HEK293 (cell line): Measurements from ENCODE around the gene ARMH4.

Experiments
- CTCF ChIA-PET: fragments of 350-600 bp; formaldehyde crosslinking; extraction: SDS; loops from one replicate; lab custom pipeline; 2021; ENCODE audit warnings: antibody characterized with exemption; lab: Yijun Ruan, JAX
- POLR2A ChIA-PET: fragments of 300-600 bp; formaldehyde crosslinking; extraction: SDS; loops from one replicate; lab custom pipeline; 2020; ENCODE audit warnings: antibody characterized with exemption, inconsistent platforms; lab: Yijun Ruan, JAX
- H3K27ac ChIP-seq: fragments of 200-500 bp; sonication (Bioruptor generic); 2 replicates; pipeline ENCODE4 v1.5.1; 2014; ENCODE audit warnings: low read depth, low read length, control low read depth, inconsistent platforms; ENCODE audit errors: extremely low read depth
- H3K36me3 ChIP-seq, 2 experiments: fragments of 200-500 bp in 1 of 2; sonication (Bioruptor generic) in 1 of 2; 1 replicate in 1 of 2; 2 replicates in 1 of 2; pipeline ENCODE4 v1.5.1; 2014 to 2017; ENCODE audit warnings: inconsistent platforms in 2 of 2, low read length in 2 of 2; ENCODE audit not compliant: control insufficient read depth in 2 of 2, insufficient read depth in 1 of 2
- H3K4me1 ChIP-seq: fragments of 200-500 bp; sonication (Bioruptor generic); 2 replicates; pipeline ENCODE4 v1.5.1; 2014; ENCODE audit warnings: mild to moderate bottlenecking, low read length, inconsistent platforms; ENCODE audit not compliant: control insufficient read depth, insufficient read depth
- H3K4me3 ChIP-seq: 2 replicates; pipeline ENCODE4 v1.5.1; 2011; ENCODE audit warnings: low read depth, mild to moderate bottlenecking, control low read depth, low read length, moderate library complexity
- H3K9me3 ChIP-seq: fragments of 200-500 bp; sonication (Bioruptor generic); 2 replicates; pipeline ENCODE4 v1.5.1; 2014; ENCODE audit warnings: low read depth, low read length, inconsistent platforms; ENCODE audit not compliant: control insufficient read depth, insufficient read depth
- CTCF ChIP-seq: fragments of 450-650 bp; formaldehyde crosslinking; IDR thresholded peaks from 2 replicates; pipeline ENCODE4 v1.5.1; 2016; ENCODE audit warnings: missing biosample characterization, missing genetic modification characterization
- GLI4 ChIP-seq: fragments of 450-650 bp; formaldehyde crosslinking; IDR thresholded peaks from 2 replicates; pipeline ENCODE4 v1.5.1; 2016; ENCODE audit warnings: missing biosample characterization, missing genetic modification characterization
- IKZF3 ChIP-seq: fragments of 450-650 bp; IDR thresholded peaks from 2 replicates; pipeline ENCODE4 v1.5.0; 2018; ENCODE audit warnings: missing biosample characterization, mild to moderate bottlenecking, missing genetic modification characterization, moderate library complexity
- PRDM10 ChIP-seq: fragments of 450-650 bp; formaldehyde crosslinking; IDR thresholded peaks from 2 replicates; pipeline ENCODE4 v1.5.1; 2016; ENCODE audit warnings: missing biosample characterization, missing genetic modification characterization
- PRDM2 ChIP-seq: fragments of 450-650 bp; formaldehyde crosslinking; IDR thresholded peaks from 2 replicates; pipeline ENCODE4 v1.5.1; 2016; ENCODE audit warnings: missing biosample characterization, missing genetic modification characterization, borderline replicate concordance
- SCRT1 ChIP-seq: fragments of 450-650 bp; formaldehyde crosslinking; IDR thresholded peaks from 2 replicates; pipeline ENCODE4 v1.5.1; 2016; ENCODE audit warnings: missing biosample characterization, missing genetic modification characterization, borderline replicate concordance
- SP2 ChIP-seq: fragments of 450-650 bp; formaldehyde crosslinking; IDR thresholded peaks from 2 replicates; pipeline ENCODE4 v1.5.1; 2016; ENCODE audit warnings: missing biosample characterization, missing genetic modification characterization
- SP3 ChIP-seq: fragments of 450-650 bp; formaldehyde crosslinking; IDR thresholded peaks from 2 replicates; pipeline ENCODE4 v1.5.1; 2016; ENCODE audit warnings: missing biosample characterization, missing genetic modification characterization
- TRIM28 ChIP-seq: IDR thresholded peaks from 2 replicates; pipeline ENCODE4 v1.6.1; 2011; ENCODE audit warnings: low read length, control low read depth, borderline replicate concordance
- ZBTB49 ChIP-seq: fragments of 450-650 bp; formaldehyde crosslinking; IDR thresholded peaks from 2 replicates; pipeline ENCODE4 v1.5.1; 2016; ENCODE audit warnings: missing biosample characterization, missing genetic modification characterization, low read depth
- ZFP3 ChIP-seq: fragments of 450-650 bp; formaldehyde crosslinking; IDR thresholded peaks from 2 replicates; pipeline ENCODE4 v1.5.1; 2016; ENCODE audit warnings: low read depth, missing biosample characterization, missing genetic modification characterization
- ZNF184 ChIP-seq: fragments of 450-650 bp; IDR thresholded peaks from 2 replicates; pipeline ENCODE4 v1.5.1; 2018; ENCODE audit warnings: missing biosample characterization, mild to moderate bottlenecking, missing genetic modification characterization
- ZNF23 ChIP-seq: fragments of 450-650 bp; formaldehyde crosslinking; IDR thresholded peaks from 2 replicates; pipeline ENCODE4 v1.5.1; 2016; ENCODE audit warnings: missing biosample characterization, missing genetic modification characterization, borderline replicate concordance
- ZNF248 ChIP-seq: fragments of 450-650 bp; formaldehyde crosslinking; IDR thresholded peaks from 2 replicates; pipeline ENCODE4 v1.5.1; 2017; ENCODE audit warnings: missing biosample characterization, missing genetic modification characterization
- ZNF341 ChIP-seq: fragments of 450-650 bp; formaldehyde crosslinking; IDR thresholded peaks from 2 replicates; pipeline ENCODE4; 2016; ENCODE audit warnings: low read depth, missing biosample characterization, missing genetic modification characterization
- ZNF488 ChIP-seq: fragments of 450-650 bp; formaldehyde crosslinking; IDR thresholded peaks from 2 replicates; pipeline ENCODE4 v1.5.1; 2016; ENCODE audit warnings: missing biosample characterization, missing genetic modification characterization
- ZNF561 ChIP-seq: fragments of 450-650 bp; IDR thresholded peaks from 2 replicates; pipeline ENCODE4 v1.5.1; 2018; ENCODE audit warnings: missing biosample characterization, missing genetic modification characterization, borderline replicate concordance
- ZNF621 ChIP-seq: fragments of 450-650 bp; formaldehyde crosslinking; IDR thresholded peaks from 2 replicates; pipeline ENCODE4 v1.5.1; 2017; ENCODE audit warnings: missing biosample characterization, missing genetic modification characterization
- ZNF830 ChIP-seq: fragments of 450-650 bp; IDR thresholded peaks from 2 replicates; pipeline ENCODE4 v1.5.0; 2018; ENCODE audit warnings: missing biosample characterization, missing genetic modification characterization, low read depth, mild to moderate bottlenecking, moderate library complexity
- ZSCAN30 ChIP-seq: fragments of 450-650 bp; IDR thresholded peaks from 2 replicates; pipeline ENCODE4 v1.5.1; 2018; ENCODE audit warnings: missing biosample characterization, mild to moderate bottlenecking, missing genetic modification characterization, moderate library complexity

The ARMH4 gene

GRCh38 chr14:58100735-58101368, 51.2 kb downstream of the ARMH4 start (continued):
- no peak for TF ChIP-seq ZNF621 (tag by site-specific recombination)
- TF ChIP-seq SCRT1 = no peak
- no peak for TF ChIP-seq ZNF561
- TF ChIP-seq ZBTB49 (tag by site-specific recombination) = no peak
- TF ChIP-seq PRDM10 = no peak
- TF ChIP-seq GLI4 = no peak
- TF ChIP-seq ZNF341 = no peak
- no peak for TF ChIP-seq IKZF3 (tag by site-specific recombination)
- TF ChIP-seq ZNF184 (tag by site-specific recombination) = no peak

- ChIA-PET POLR2A (no interaction called here), CTCF (no interaction called here)
- H3K4me1 ChIP-seq = peaks cover 2% of the 10 kb centered on the region; the same call in 1 of the 2 replicates
- H3K27ac ChIP-seq = no peak overlapping the region
- no peaks in the 10 kb centered on the region for H3K36me3 ChIP-seq
- no peak overlapping the region for H3K4me3 ChIP-seq
- H3K9me3 ChIP-seq = no peaks in the 10 kb centered on the region
- no peak for TF ChIP-seq ZNF23 (tag by site-specific recombination)
- no peak for TF ChIP-seq ZSCAN30 (tag by site-specific recombination)
- no peak for TF ChIP-seq PRDM2 (tag by site-specific recombination)
- no peak for TF ChIP-seq TRIM28
- no peak for TF ChIP-seq SP3 (tag by site-specific recombination)
- TF ChIP-seq ZNF488 (tag by site-specific recombination) = no peak
- no peak for TF ChIP-seq ZFP3 (tag by site-specific recombination)
- no peak for TF ChIP-seq ZNF830 (tag by site-specific recombination)
- TF ChIP-seq ZNF248 (tag by site-specific recombination) = no peak
- no peak for TF ChIP-seq CTCF (tag by site-specific recombination)
- TF ChIP-seq SP2 (tag by site-specific recombination) = no peak
Measured at GRCh38 chr14:58099682-58100081, 52.3 kb downstream of the ARMH4 start.
